GM10248 (cell line): ENCODE measurements around the gene EPHA3.

Source experiments
- CTCF ChIA-PET: fragments of 300-600 bp; sonication (Branson Sonifier 250); formaldehyde crosslinking; extraction: SDS; loops from one replicate; lab custom pipeline; 2021; ENCODE audit warnings: antibody characterized with exemption; lab: Yijun Ruan, JAX
- POLR2A ChIA-PET: fragments of 350-650 bp; sonication (Branson Sonifier 250); formaldehyde crosslinking; extraction: SDS; loops from one replicate; lab custom pipeline; 2020; ENCODE audit warnings: antibody characterized with exemption; lab: Yijun Ruan, JAX
- DNase-seq: peaks from one replicate; pipeline ENCODE4 v3.0.0; 2012; ENCODE audit errors: extremely low spot score
- CTCF ChIP-seq: IDR thresholded peaks from 2 replicates; pipeline ENCODE4 v1.5.1; 2012; ENCODE audit warnings: mild to moderate bottlenecking, low read depth; ENCODE audit errors: extremely low read depth, missing control alignments, control extremely low read depth

EPHA3 gene

GRCh38 chr3:89232155-89232554, 124.7 kb downstream of the EPHA3 start:
- CTCF ChIA-PET, result interaction anchor here (1.3 to 1.6 kb wide), 2 partner anchors 9 to 10 kb away, joined by 3 to 5 read pairs; no protein-coding TSS in a partner anchor
- no peak for DNase-seq
- POLR2A ChIA-PET, result no interaction called here
- no peak for TF ChIP-seq CTCF

- TF ChIP-seq CTCF, result no peak
- no peak for DNase-seq
- ChIA-PET POLR2A (no interaction called here), CTCF (no interaction called here)
Observed at GRCh38 chr3:89234620-89235019, 127.2 kb downstream of the EPHA3 start.

GRCh38 chr3:89238846-89239245, 131.4 kb downstream of the EPHA3 start:
- POLR2A ChIA-PET, result no interaction called here
- no peak for TF ChIP-seq CTCF
- DNase-seq, result no peak
- CTCF ChIA-PET, result interaction anchor here (1.1 kb wide), 1 partner anchor 14 kb away, joined by 3 read pairs; no protein-coding TSS in a partner anchor

GRCh38 chr3:89239774-89240173, 132.4 kb downstream of the EPHA3 start:
- CTCF ChIA-PET, result no interaction called here
- DNase-seq, result no peak
- POLR2A ChIA-PET, result no interaction called here

GRCh38 chr3:89245612-89246011, 138.2 kb downstream of the EPHA3 start:
- ChIA-PET CTCF (interaction anchor here (1.1 kb wide), 1 partner anchor 19 kb away, joined by 3 read pairs; no protein-coding TSS in a partner anchor), POLR2A (no interaction called here)
- TF ChIP-seq CTCF, result no peak
- no peak for DNase-seq

More at GRCh38 chr3:89239774-89240173, 132.4 kb downstream of the EPHA3 start:
- TF ChIP-seq CTCF, result no peak

- TF ChIP-seq CTCF, result no peak
Observed at GRCh38 chr3:89246326-89246725, 138.9 kb downstream of the EPHA3 start.

More at GRCh38 chr3:89246326-89246725, 138.9 kb downstream of the EPHA3 start:
- no peak for DNase-seq
- CTCF ChIA-PET, result no interaction called here
- POLR2A ChIA-PET, result no interaction called here
